ENCODE results near the gene PPP1R11. TPM values are rescaled to one million over a fixed set of nuclear protein-coding genes. Genes with fewer than 3 reads are reported as not detected.
"Not testable (repeated sequence)": the region's sequence is repeated elsewhere in the genome, so short reads cannot be mapped to it uniquely, and the experiment has no call there.

The PPP1R11 gene
- total RNA-seq, 1 donor from 2014 or later = 41.4 TPM

DNA sequence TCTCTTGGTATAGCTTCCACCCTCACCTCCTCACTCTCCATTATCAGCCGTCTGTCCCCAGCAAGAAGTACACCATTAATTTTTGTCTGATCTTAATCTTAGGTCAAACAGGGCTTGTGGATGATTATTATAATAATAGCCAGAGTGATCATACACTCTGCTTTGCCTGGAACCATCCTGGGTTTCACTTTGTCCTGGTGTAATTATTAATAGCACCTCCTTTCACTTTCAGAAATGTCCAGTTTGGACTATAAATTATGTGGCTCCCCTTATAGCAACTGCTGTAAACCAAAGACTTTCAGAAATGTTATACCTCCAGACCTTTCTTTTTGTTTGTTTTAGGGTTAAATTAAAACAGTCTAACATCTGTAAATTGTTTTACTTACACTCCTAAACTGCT is 46.8 kb downstream of the PPP1R11 start:
- intact Hi-C loops (cut with DNase I) = no loop called here
- no peak for DNase-seq (ENCODE audit: low spot score)

DNA sequence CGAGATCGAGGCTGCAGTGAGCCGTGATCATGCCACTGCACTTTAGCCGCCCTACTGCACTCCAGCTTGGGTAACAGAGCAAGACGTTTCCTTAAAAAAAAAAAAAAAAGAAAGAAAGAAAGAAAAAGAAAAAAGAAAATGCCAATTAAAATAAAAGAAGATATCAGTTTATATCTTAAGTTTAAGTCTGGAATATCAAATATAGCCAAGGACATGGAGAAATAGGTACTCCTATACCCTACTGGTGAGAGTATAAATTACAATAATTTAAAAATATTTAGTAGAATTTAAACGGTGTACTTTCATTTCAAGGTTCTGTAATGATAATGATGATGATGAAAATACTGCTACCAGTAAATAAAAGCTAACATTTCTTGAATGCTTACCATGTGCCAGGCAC is 49.7 kb downstream of the PPP1R11 start:
- DNase-seq (ENCODE audit: low spot score) = no peak
- intact Hi-C loops (cut with DNase I) = no loop called here

DNA sequence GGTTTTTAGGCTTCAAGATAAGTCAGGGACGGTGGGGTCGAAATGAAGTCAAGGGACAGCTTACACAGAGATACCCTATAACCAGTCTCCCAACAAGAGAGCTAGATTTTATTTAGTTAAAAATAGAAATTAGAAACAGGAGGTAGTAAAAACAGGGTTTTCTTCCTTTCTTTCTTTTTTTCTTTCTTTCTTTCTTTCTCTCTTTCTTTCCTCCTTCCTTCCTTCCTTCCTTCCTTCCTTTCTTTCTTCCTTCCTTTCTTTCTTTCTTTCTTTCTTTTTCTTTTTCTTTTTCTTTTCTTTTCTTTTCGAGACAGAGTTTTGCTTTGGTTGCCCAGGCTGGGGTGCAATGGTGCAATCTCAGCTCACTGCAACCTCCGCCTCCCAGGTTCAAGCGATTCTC is 51.7 kb downstream of the PPP1R11 start:
- intact Hi-C loops (cut with DNase I); DNase-seq (ENCODE audit: low spot score): not testable (repeated sequence)

Other genes starting within 250 kb of the PPP1R11 start
- gene HLA-G, start 239.4 kb upstream of the PPP1R11 start, total RNA-seq = 0.62 TPM
- 268 TPM for gene HLA-A, start 124.7 kb upstream of the PPP1R11 start, total RNA-seq
- gene POLR1H, start 5.9 kb upstream of the PPP1R11 start, total RNA-seq = 15.5 TPM
- gene RNF39, start 8.6 kb downstream of the PPP1R11 start, total RNA-seq = not detected
- gene TRIM31, start 45.9 kb downstream of the PPP1R11 start, total RNA-seq = not detected
- gene TRIM40, start 68.9 kb downstream of the PPP1R11 start, total RNA-seq = not detected
- 0.08 TPM for gene TRIM10, start 94.0 kb downstream of the PPP1R11 start, total RNA-seq
- gene TRIM15, start 96.3 kb downstream of the PPP1R11 start, total RNA-seq = not detected
- gene TRIM26, start 146.2 kb downstream of the PPP1R11 start, total RNA-seq = 24.2 TPM